Osteoblast (primary cell): ENCODE data around the gene PPP2R5E. TPM values are rescaled to one million over a fixed set of nuclear protein-coding genes. Genes with fewer than 3 reads are reported as not detected.

ENCODE experiments used
- DNase-seq: peaks from one replicate; pipeline ENCODE4 v3.0.0; 2011; ENCODE audit warnings: low spot score, mixed read lengths; ENCODE audit not compliant: insufficient read length; ENCODE audit errors: missing footprints
- H2AFZ ChIP-seq: 2 replicates; pipeline ENCODE4 v1.6.0; 2011; ENCODE audit warnings: mild to moderate bottlenecking, low read length
- H3K27ac ChIP-seq: 2 replicates; pipeline ENCODE4 v1.5.1; 2011; ENCODE audit warnings: mild to moderate bottlenecking, low read depth, low read length, moderate library complexity
- H3K27me3 ChIP-seq: 2 replicates; pipeline ENCODE4 v1.6.0; 2012; ENCODE audit warnings: mild to moderate bottlenecking, control low read depth, inconsistent platforms, low read length, moderate library complexity; ENCODE audit not compliant: insufficient read depth
- H3K36me3 ChIP-seq: 2 replicates; pipeline ENCODE4 v1.5.1; 2011; ENCODE audit warnings: mild to moderate bottlenecking, low read length, control low read depth, moderate library complexity; ENCODE audit not compliant: insufficient read depth
- H3K4me1 ChIP-seq: 2 replicates; pipeline ENCODE4 v1.5.1; 2011; ENCODE audit warnings: mild to moderate bottlenecking, low read length, control low read depth, moderate library complexity; ENCODE audit not compliant: insufficient read depth
- H3K4me2 ChIP-seq: 2 replicates; pipeline ENCODE4 v1.6.0; 2011; ENCODE audit warnings: mild to moderate bottlenecking, low read length; ENCODE audit not compliant: insufficient read depth
- H3K4me3 ChIP-seq: fragments of 200-600 bp; sonication (generic); 3 replicates; pipeline ENCODE4 v1.5.1; 2012; ENCODE audit warnings: mild to moderate bottlenecking, low read length, inconsistent platforms; ENCODE audit not compliant: insufficient read depth
- H3K79me2 ChIP-seq: 2 replicates; pipeline ENCODE4 v1.6.0; 2012; ENCODE audit warnings: mild to moderate bottlenecking, low read length, control low read depth, inconsistent platforms; ENCODE audit not compliant: insufficient read depth
- H3K9me3 ChIP-seq: 2 replicates; pipeline ENCODE4 v1.5.1; 2011; ENCODE audit warnings: low read depth, low read length, control low read depth
- H4K20me1 ChIP-seq: 2 replicates; pipeline ENCODE4 v1.6.0; 2012; ENCODE audit warnings: mild to moderate bottlenecking, low read length, control low read depth; ENCODE audit not compliant: insufficient read depth
- total RNA-seq: library from RNA; depleted of rRNA; stranded (reverse); fragments of >200 nt; gene quantifications from 2 replicates; pipeline ENCODE4 v1.2.3, GENCODE V29; 2012
- TF ChIP-seq, protein P1 (sequence below): IDR thresholded peaks from 2 replicates; pipeline ENCODE4 v1.5.1; 2011; ENCODE audit warnings: mild to moderate bottlenecking, low read depth, low read length, moderate library complexity; ENCODE audit errors: extremely low read depth

PPP2R5E gene
- total RNA-seq, 1 donor: 29.3 TPM

- TF ChIP-seq, protein P1, sequence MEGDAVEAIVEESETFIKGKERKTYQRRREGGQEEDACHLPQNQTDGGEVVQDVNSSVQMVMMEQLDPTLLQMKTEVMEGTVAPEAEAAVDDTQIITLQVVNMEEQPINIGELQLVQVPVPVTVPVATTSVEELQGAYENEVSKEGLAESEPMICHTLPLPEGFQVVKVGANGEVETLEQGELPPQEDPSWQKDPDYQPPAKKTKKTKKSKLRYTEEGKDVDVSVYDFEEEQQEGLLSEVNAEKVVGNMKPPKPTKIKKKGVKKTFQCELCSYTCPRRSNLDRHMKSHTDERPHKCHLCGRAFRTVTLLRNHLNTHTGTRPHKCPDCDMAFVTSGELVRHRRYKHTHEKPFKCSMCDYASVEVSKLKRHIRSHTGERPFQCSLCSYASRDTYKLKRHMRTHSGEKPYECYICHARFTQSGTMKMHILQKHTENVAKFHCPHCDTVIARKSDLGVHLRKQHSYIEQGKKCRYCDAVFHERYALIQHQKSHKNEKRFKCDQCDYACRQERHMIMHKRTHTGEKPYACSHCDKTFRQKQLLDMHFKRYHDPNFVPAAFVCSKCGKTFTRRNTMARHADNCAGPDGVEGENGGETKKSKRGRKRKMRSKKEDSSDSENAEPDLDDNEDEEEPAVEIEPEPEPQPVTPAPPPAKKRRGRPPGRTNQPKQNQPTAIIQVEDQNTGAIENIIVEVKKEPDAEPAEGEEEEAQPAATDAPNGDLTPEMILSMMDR: no peak
- Histone ChIP-seq H3K27ac (no peak overlapping the region), H3K79me2 (no peaks in the 10 kb centered on the region), H3K36me3 (no peaks in the 10 kb centered on the region), H4K20me1 (no peaks in the 10 kb centered on the region), H2AFZ (no peak overlapping the region), H3K4me3 (no peak overlapping the region), H3K27me3 (no peaks in the 10 kb centered on the region), H3K4me1 (no peaks in the 10 kb centered on the region), H3K4me2 (no peak overlapping the region), H3K9me3 (no peaks in the 10 kb centered on the region)
- DNase-seq: no peak
Measured at GRCh38 chr14:63371033-63371432, 172.1 kb downstream of the PPP2R5E start.

- TF ChIP-seq, protein P1: peak; percentile 5
- Histone ChIP-seq H3K4me2 (no peak overlapping the region), H4K20me1 (no peaks in the 10 kb centered on the region), H3K27ac (no peak overlapping the region), H3K27me3 (no peaks in the 10 kb centered on the region), H3K79me2 (no peaks in the 10 kb centered on the region), H3K4me3 (no peak overlapping the region), H3K9me3 (no peaks in the 10 kb centered on the region), H3K36me3 (no peaks in the 10 kb centered on the region), H3K4me1 (no peaks in the 10 kb centered on the region), H2AFZ (no peak overlapping the region)
- DNase-seq: no peak
Measured at GRCh38 chr14:63367742-63368364, 175.3 kb downstream of the PPP2R5E start.

DNA sequence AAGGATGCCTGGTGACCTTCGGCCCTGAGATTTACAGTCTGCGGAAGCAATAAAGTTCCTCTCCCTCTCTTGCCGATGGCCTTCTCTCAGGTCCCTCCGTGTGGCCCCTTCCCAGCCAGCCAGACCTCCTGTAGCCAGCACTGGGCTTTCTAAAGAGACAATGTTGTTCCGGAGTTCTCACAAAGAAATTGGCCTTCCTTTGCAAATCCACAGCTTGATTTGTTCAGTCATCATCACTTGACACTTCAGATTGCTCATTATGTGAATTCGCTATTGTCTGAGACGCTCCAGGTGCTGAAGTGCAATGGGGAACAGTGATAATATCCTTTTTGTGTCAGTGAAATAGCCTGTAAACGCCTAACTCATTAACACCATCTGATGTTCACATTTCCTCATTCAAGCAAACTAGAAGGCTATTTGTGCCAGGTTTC is 180.8 kb downstream of the PPP2R5E start:
- Histone ChIP-seq H3K27ac (no peak overlapping the region), H3K4me1 (no peaks in the 10 kb centered on the region), H3K4me3 (no peak overlapping the region), H3K79me2 (no peaks in the 10 kb centered on the region), H2AFZ (no peak overlapping the region), H4K20me1 (no peaks in the 10 kb centered on the region), H3K36me3 (no peaks in the 10 kb centered on the region), H3K4me2 (no peak overlapping the region), H3K9me3 (no peaks in the 10 kb centered on the region), H3K27me3 (no peaks in the 10 kb centered on the region)
- TF ChIP-seq, protein P1: no peak
- no peak for DNase-seq

GRCh38 chr14:63361790-63362189 is 181.4 kb downstream of the PPP2R5E start:
- Histone ChIP-seq H3K9me3 (no peaks in the 10 kb centered on the region), H3K4me3 (no peak overlapping the region), H3K79me2 (no peaks in the 10 kb centered on the region), H3K27me3 (no peaks in the 10 kb centered on the region), H4K20me1 (no peaks in the 10 kb centered on the region), H3K4me1 (no peaks in the 10 kb centered on the region), H3K36me3 (no peaks in the 10 kb centered on the region), H2AFZ (no peak overlapping the region), H3K27ac (no peak overlapping the region), H3K4me2 (no peak overlapping the region)
- DNase-seq: no peak
- TF ChIP-seq, protein P1: no peak
